GM12878 (cell line): ENCODE results near the gene KMT2B. TPM values are rescaled to one million over a fixed set of nuclear protein-coding genes. Genes with fewer than 3 reads are reported as not detected.

Source experiments
- BACH1 ChIP-seq: fragments of 450-650 bp; IDR thresholded peaks from 2 replicates; pipeline ENCODE4 v1.6.1; 2017; ENCODE audit warnings: mild to moderate bottlenecking, borderline replicate concordance
- BCL3 ChIP-seq: IDR thresholded peaks from 2 replicates; pipeline ENCODE4 v1.6.1; 2011; ENCODE audit warnings: borderline replicate concordance, low read depth, mild to moderate bottlenecking, moderate library complexity, low read length; ENCODE audit not compliant: insufficient read depth, poor library complexity, severe bottlenecking
- CHD2 ChIP-seq: IDR thresholded peaks from 2 replicates; pipeline ENCODE4 v1.6.1; 2011; ENCODE audit warnings: low read depth, low read length, improper control_type of control experiment, borderline replicate concordance
- CREB1 ChIP-seq: IDR thresholded peaks from 2 replicates; pipeline ENCODE4 v1.6.1; 2012; ENCODE audit warnings: low read depth, mild to moderate bottlenecking, inconsistent platforms
- CREM ChIP-seq: IDR thresholded peaks from 2 replicates; pipeline ENCODE4 v1.6.1; 2014; ENCODE audit warnings: antibody characterized with exemption, low read depth
- DPF2 ChIP-seq: fragments of 450-650 bp; IDR thresholded peaks from 2 replicates; pipeline ENCODE4 v1.6.1; 2017; ENCODE audit warnings: mild to moderate bottlenecking
- E2F4 ChIP-seq: IDR thresholded peaks from 2 replicates; pipeline ENCODE4 v1.6.1; 2012; ENCODE audit warnings: low read depth, low read length, improper control_type of control experiment
- EED ChIP-seq: sonication (generic); IDR thresholded peaks from 2 replicates; pipeline ENCODE4 v1.6.1; 2016; ENCODE audit warnings: antibody characterized with exemption, low read depth
- EGR1 ChIP-seq, 2 experiments: IDR thresholded peaks; 1 replicate in 1 of 2; 2 replicates in 1 of 2; pipeline ENCODE4 v1.6.1; 2011 to 2012; ENCODE audit warnings: low read depth in 2 of 2, low read length in 2 of 2, borderline replicate concordance in 1 of 2, mild to moderate bottlenecking in 1 of 2, moderate library complexity in 1 of 2
- HDGF ChIP-seq: fragments of 450-650 bp; IDR thresholded peaks from 2 replicates; pipeline ENCODE4 v1.6.1; 2016; ENCODE audit warnings: antibody characterized with exemption
- IRF5 ChIP-seq: fragments of 450-650 bp; IDR thresholded peaks from 2 replicates; pipeline ENCODE4 v1.6.1; 2017; ENCODE audit warnings: borderline replicate concordance
- KAT2A ChIP-seq: conservative IDR thresholded peaks from 2 replicates; pipeline ENCODE4 v1.6.1; 2011; ENCODE audit warnings: low read depth, low read length; ENCODE audit not compliant: control insufficient read depth
- LARP7 ChIP-seq: fragments of 450-650 bp; IDR thresholded peaks from 2 replicates; pipeline ENCODE4 v1.6.1; 2017; ENCODE audit warnings: mild to moderate bottlenecking
- MXI1 ChIP-seq: fragments of 150-350 bp; IDR thresholded peaks from 2 replicates; pipeline ENCODE4 v1.6.1; 2011; ENCODE audit warnings: low read depth, mild to moderate bottlenecking, inconsistent platforms, low read length, improper control_type of control experiment
- MYC ChIP-seq: IDR thresholded peaks from 2 replicates; pipeline ENCODE4 v1.6.1; 2011; ENCODE audit warnings: mild to moderate bottlenecking, low read length, moderate library complexity, inconsistent platforms; ENCODE audit not compliant: insufficient read depth, insufficient replicate concordance, insufficient read length, severe bottlenecking
- NKRF ChIP-seq: fragments of 450-650 bp; conservative IDR thresholded peaks from 2 replicates; pipeline ENCODE4 v1.6.1; 2017; ENCODE audit warnings: mild to moderate bottlenecking, moderate library complexity
- RB1 ChIP-seq: fragments of 450-650 bp; formaldehyde crosslinking; IDR thresholded peaks from 2 replicates; pipeline ENCODE4 v1.6.1; 2017; ENCODE audit warnings: mild to moderate bottlenecking, borderline replicate concordance
- SIX5 ChIP-seq: IDR thresholded peaks from 2 replicates; pipeline ENCODE4 v1.6.1; 2011; ENCODE audit warnings: mild to moderate bottlenecking, low read depth, low read length, moderate library complexity; ENCODE audit not compliant: severe bottlenecking
- SP1 ChIP-seq: IDR thresholded peaks from one replicate; pipeline ENCODE4 v1.6.1; 2011; ENCODE audit warnings: low read depth, low read length
- ZBED1 ChIP-seq: IDR thresholded peaks from 2 replicates; pipeline ENCODE4 v1.6.1; 2016; ENCODE audit warnings: borderline replicate concordance
- ZNF207 ChIP-seq: fragments of 450-650 bp; IDR thresholded peaks from 2 replicates; pipeline ENCODE4 v1.6.1; 2014; ENCODE audit warnings: antibody characterized with exemption, mild to moderate bottlenecking, borderline replicate concordance
- ZNF274 ChIP-seq: IDR thresholded peaks from one replicate; pipeline ENCODE4 v1.8.0; 2011; ENCODE audit not compliant: insufficient read length, insufficient read depth
- polyA plus RNA-seq, 11 experiments: library from polyadenylated mRNA; depleted of rRNA in 4 of 11; unstranded in 6 of 11; stranded (reverse) in 5 of 11; fragments of >200 nt; fragmentation: Nextera tagmentation in 4 of 11; fragmentation: Illumina TruSeq in 1 of 11; extraction: Ambion mirVana in 4 of 11; extraction: Trizol in 1 of 11; gene quantifications; 1 replicate in 1 of 11; 2 replicates in 10 of 11; pipeline versions ENCODE4 v1.2.1 to v1.2.3, GENCODE V29; 2011 to 2016; ENCODE audit warnings: inconsistent platforms in 2 of 11, missing spikeins in 2 of 11, low read depth in 1 of 11
- total RNA-seq, 4 experiments: library from RNA; depleted of rRNA in 3 of 4; stranded (reverse); fragments of >200 nt in 3 of 4; fragmentation: Illumina TruSeq in 1 of 4; extraction: Trizol in 1 of 4; gene quantifications; 2 replicates each; pipeline versions ENCODE4 v1.2.1 to v1.2.3, GENCODE V29; 2013 to 2021
- TF ChIP-seq, protein P1 (sequence below): IDR thresholded peaks from 2 replicates; pipeline ENCODE4 v1.6.1; 2012; ENCODE audit warnings: low read depth, low read length, improper control_type of control experiment

Gene KMT2B
- total and polyA plus RNA-seq, 10 of the 15 experiments (the other 5 are each of a cell fraction or from before 2014, with no cell fraction given) = 0.71 to 35.6 (median 6.0) TPM

DNA sequence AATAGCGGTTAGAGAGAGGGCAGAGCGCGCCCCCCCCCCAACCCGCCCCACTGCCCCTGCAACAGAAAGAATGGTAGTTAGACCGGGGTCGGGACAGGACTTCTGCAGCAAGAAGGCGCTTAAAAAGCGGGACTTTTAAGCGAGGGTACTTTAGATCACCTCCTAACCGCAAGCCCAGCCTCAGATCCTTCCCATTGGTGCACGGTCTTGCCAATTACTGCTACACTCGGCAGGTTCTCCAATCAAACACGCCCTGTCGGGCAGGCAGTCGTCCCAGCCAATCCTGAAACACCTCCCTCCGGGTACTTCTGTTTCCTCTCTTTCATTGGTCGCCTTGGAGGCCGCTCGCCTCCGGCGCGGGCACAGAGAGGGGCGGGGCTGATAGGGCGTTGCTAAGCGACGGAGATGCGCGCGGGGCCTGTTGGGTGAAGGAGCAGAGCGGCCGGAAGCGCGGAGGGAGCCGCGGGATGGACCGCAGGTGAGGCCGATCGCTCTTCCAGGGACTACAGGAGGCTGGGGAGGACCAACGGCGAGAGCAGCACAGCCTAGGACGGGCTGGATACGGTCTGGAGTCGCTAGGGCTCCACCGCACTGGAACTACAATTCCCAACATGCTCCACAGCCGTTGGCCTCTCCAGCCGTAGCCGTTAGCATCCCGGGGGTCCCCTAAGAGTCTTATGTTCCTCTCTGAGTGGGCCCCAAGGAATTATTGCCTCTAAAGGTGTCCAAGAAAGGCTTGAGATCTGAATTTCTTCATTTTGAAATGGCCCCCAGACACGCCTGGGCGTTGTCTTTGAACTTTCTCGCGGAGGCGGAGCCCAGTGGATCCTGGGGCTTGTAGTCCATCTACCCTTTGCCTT is 40.2 kb downstream of the KMT2B start, which contains the start of gene PROSER3 (continued):
- TF ChIP-seq, protein P1, sequence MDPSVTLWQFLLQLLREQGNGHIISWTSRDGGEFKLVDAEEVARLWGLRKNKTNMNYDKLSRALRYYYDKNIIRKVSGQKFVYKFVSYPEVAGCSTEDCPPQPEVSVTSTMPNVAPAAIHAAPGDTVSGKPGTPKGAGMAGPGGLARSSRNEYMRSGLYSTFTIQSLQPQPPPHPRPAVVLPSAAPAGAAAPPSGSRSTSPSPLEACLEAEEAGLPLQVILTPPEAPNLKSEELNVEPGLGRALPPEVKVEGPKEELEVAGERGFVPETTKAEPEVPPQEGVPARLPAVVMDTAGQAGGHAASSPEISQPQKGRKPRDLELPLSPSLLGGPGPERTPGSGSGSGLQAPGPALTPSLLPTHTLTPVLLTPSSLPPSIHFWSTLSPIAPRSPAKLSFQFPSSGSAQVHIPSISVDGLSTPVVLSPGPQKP = peak; percentile 72; the same call in 1 of the 2 replicates
- TF ChIP-seq ZNF274 (no peak), RB1 (no peak; the same call in 1 of the 2 replicates), SIX5 (peak; percentile 84), BACH1 (peak; percentile 54; the same call in 1 of the 2 replicates), EGR1 (IDR thresholded peaks at IDR 0.05; ENCODE audit: borderline replicate concordance in 1 of 2, low read depth in 2 of 2, low read length in 2 of 2) (peak in 1 of 2 experiments; percentile 87; a peak in 1 of 3 replicates), LARP7 (peak; percentile 94), MXI1 (peak; percentile 45), ZBED1 (no peak), EED (0 out of 2 replicates have a peak, but pooled peaks have one; percentile 41), NKRF (peak; percentile 95), SP1 (peak; percentile 100), DPF2 (peak; percentile 95), MYC (no peak), BCL3 (no peak), CREB1 (peak; percentile 60), E2F4 (peak; percentile 62; the same call in 1 of the 2 replicates), KAT2A (no peak), IRF5 (no peak), CREM (peak; percentile 32), CHD2 (peak; percentile 98), ZNF207 (peak; percentile 95; the same call in 1 of the 2 replicates), HDGF (peak; percentile 72)
